K562 (cell line): ENCODE results near the gene EXOC3L2. TPM values are rescaled to one million over a fixed set of nuclear protein-coding genes. Genes with fewer than 3 reads are reported as not detected.
A peak's percentile ranks its signal among the peaks of the same experiment; 100 is the strongest.

Experiments used
- ATAC-seq: fragments of 200-7000 bp; cut with Tn5 transposase; 3 replicates; pipeline ENCODE4 v1.9.1; 2020; ENCODE audit warnings: moderate library complexity
- BruUV-seq: library from RNA; stranded (reverse); fragments of 400-500 nt; replicated peaks from 2 replicates; lab custom pipeline; 2021; lab: Mats Ljungman, UMichigan
- CTCF ChIA-PET: fragments of 300-600 bp; formaldehyde crosslinking; extraction: SDS; loops from one replicate; lab custom pipeline; 2021; ENCODE audit warnings: low intra/inter-chr PET ratio; lab: Yijun Ruan, JAX
- POLR2A ChIA-PET: fragments of 300-600, 350-650 bp; sonication (Branson Sonifier 250); formaldehyde crosslinking; extraction: SDS; loops from one replicate; lab custom pipeline; 2021; ENCODE audit warnings: antibody characterized with exemption, inconsistent platforms; lab: Yijun Ruan, JAX
- DNase-seq, 4 experiments: peaks; one replicate each; pipeline versions ENCODE4 v3.0.0 to v3.0.0-alpha.2; 2011 to 2018; ENCODE audit warnings: low spot score in 3 of 4, mixed read lengths in 3 of 4; ENCODE audit errors: extremely low read depth in 1 of 4
- FAIRE-seq: peaks from 2 replicates; lab custom pipeline; 2011; peaks lifted over from hg19 to GRCh38; lab: Jason Lieb, UNC
- H2AFZ ChIP-seq: 2 replicates; pipeline ENCODE4 v1.6.0; 2011; ENCODE audit warnings: low read depth, low read length, control low read depth, inconsistent platforms
- H3K27ac ChIP-seq: fragments of 200-600 bp; 3 replicates; pipeline ENCODE4 v1.8.0; 2011; ENCODE audit warnings: low read depth, mild to moderate bottlenecking, control low read depth, inconsistent platforms, low read length, moderate library complexity, mixed read lengths; ENCODE audit errors: extremely low read depth
- H3K27me3 ChIP-seq, 2 experiments: fragments of 300-600 bp in 1 of 2; 2 replicates in 1 of 2; 3 replicates in 1 of 2; pipeline versions ENCODE4 v1.6.0 to v1.8.0; 2011; ENCODE audit warnings: inconsistent platforms in 2 of 2, low read length in 2 of 2, mild to moderate bottlenecking in 1 of 2, mixed read lengths in 1 of 2, moderate library complexity in 1 of 2; ENCODE audit not compliant: control insufficient read depth in 2 of 2, insufficient read depth in 2 of 2
- H3K36me3 ChIP-seq: fragments of 300-600 bp; 3 replicates; pipeline ENCODE4 v1.8.0; 2011; ENCODE audit warnings: mild to moderate bottlenecking, low read length, inconsistent platforms; ENCODE audit not compliant: control insufficient read depth, insufficient read depth
- H3K4me1 ChIP-seq, 2 experiments: fragments of 200-600 bp in 1 of 2; replicated peaks in 1 of 2; 2 replicates in 1 of 2; 3 replicates in 1 of 2; pipeline versions ENCODE4 v1.5.1 to v1.8.0; 2011; ENCODE audit warnings: inconsistent platforms in 2 of 2, low read length in 2 of 2, mild to moderate bottlenecking in 1 of 2, mixed read lengths in 1 of 2, moderate library complexity in 1 of 2; ENCODE audit not compliant: control insufficient read depth in 2 of 2, insufficient read depth in 2 of 2
- H3K4me2 ChIP-seq: 2 replicates; pipeline ENCODE4 v1.6.1; 2011; ENCODE audit warnings: low read length, control low read depth, inconsistent platforms, mixed read lengths; ENCODE audit not compliant: insufficient read depth
- H3K4me3 ChIP-seq: fragments of 200-600 bp; sonication (generic), shearing (Covaris generic); 2 replicates; pipeline ENCODE4 v1.5.1; 2016; ENCODE audit warnings: control low read depth, inconsistent platforms
- H3K79me2 ChIP-seq: fragments of 200-600 bp; 3 replicates; pipeline ENCODE4 v1.8.0; 2011; ENCODE audit warnings: low read length, inconsistent platforms; ENCODE audit not compliant: control insufficient read depth, insufficient read depth
- H3K9ac ChIP-seq, 2 experiments: 2 replicates each; pipeline versions ENCODE4 v1.6.0 to v1.6.1; 2011; ENCODE audit warnings: low read depth in 2 of 2, low read length in 2 of 2, control low read depth in 1 of 2, inconsistent platforms in 1 of 2, mild to moderate bottlenecking in 1 of 2, mixed read lengths in 1 of 2; ENCODE audit not compliant: insufficient read depth in 1 of 2
- H3K9me1 ChIP-seq: one replicate; pipeline ENCODE4 v1.6.0; 2011; ENCODE audit warnings: inconsistent platforms, mild to moderate bottlenecking, low read length, moderate library complexity; ENCODE audit not compliant: control insufficient read depth, insufficient read depth
- H3K9me3 ChIP-seq: replicated peaks from 2 replicates; pipeline ENCODE4 v1.5.1; 2011; ENCODE audit warnings: low read depth, low read length, inconsistent platforms; ENCODE audit not compliant: control insufficient read depth, insufficient read depth
- H4K20me1 ChIP-seq: replicated peaks from 2 replicates; pipeline ENCODE4 v1.6.1; 2011; ENCODE audit warnings: low read length, inconsistent platforms, mixed read lengths; ENCODE audit not compliant: control insufficient read depth, insufficient read depth
- MCM5 ChIP-seq: fragments of 450-650 bp; IDR thresholded peaks from 2 replicates; pipeline ENCODE4 v1.6.1; 2016; ENCODE audit warnings: low read depth
- ZFP36 ChIP-seq: fragments of 150-350 bp; IDR thresholded peaks from 2 replicates; pipeline ENCODE4 v1.6.1; 2018; ENCODE audit warnings: low read length, low read depth; ENCODE audit not compliant: partially characterized antibody
- WGBS: fragments of 100-300 bp; shearing (Covaris generic); methylation state at CpG from one replicate; pipeline ENCODE4 v1.1.6; 2016; ENCODE audit warnings: low coverage, mixed read lengths; ENCODE audit not compliant: insufficient coverage; ENCODE audit errors: missing lambda C conversion rate; 5-methylcytosine and 5-hydroxymethylcytosine counted together
- in situ Hi-C: fragments of 300-500 bp; cut with MboI; formaldehyde crosslinking; loops from 4 replicates; pipeline ENCODE4 v1.15.0; 2018; ENCODE audit warnings: inconsistent platforms, mixed read lengths
- intact Hi-C: fragments of 100-400 bp; cut with micrococcal nuclease; formaldehyde crosslinking; loops from 2 replicates; pipeline ENCODE4 v1.14.2; 2022
- polyA plus RNA-seq, 8 experiments: library from polyadenylated mRNA; depleted of rRNA in 4 of 8; stranded (reverse) in 5 of 8; unstranded in 3 of 8; fragments of >200 nt; fragmentation: Nextera tagmentation in 2 of 8; fragmentation: Illumina TruSeq in 1 of 8; extraction: Ambion mirVana in 2 of 8; extraction: Trizol in 1 of 8; gene quantifications; 2 replicates each; pipeline versions ENCODE4 v1.2.1 to v1.2.3, GENCODE V29; 2011 to 2014; ENCODE audit warnings: inconsistent platforms in 1 of 8, missing spikeins in 1 of 8
- total RNA-seq, 7 experiments: library from RNA; depleted of rRNA in 6 of 7; stranded (reverse); fragments of >200 nt in 6 of 7; fragmentation: Illumina TruSeq in 2 of 7; extraction: Trizol in 2 of 7; gene quantifications; 2 replicates each; pipeline versions ENCODE4 v1.2.1 to v1.2.3, GENCODE V29; 2011 to 2021; ENCODE audit warnings: low replicate concordance in 1 of 7
- TF ChIP-seq, protein P1 (sequence below): fragments of 450-650 bp; formaldehyde crosslinking; IDR thresholded peaks from 2 replicates; pipeline ENCODE4 v1.4.0; 2020; ENCODE audit warnings: mild to moderate bottlenecking, moderate library complexity
- TF ChIP-seq, protein P2 (sequence below), 2 experiments: fragments of 450-650 bp; formaldehyde crosslinking in 1 of 2; IDR thresholded peaks; 2 replicates each; pipeline versions ENCODE4 v1.4.0 to v1.6.1; 2014 to 2020; ENCODE audit warnings: mild to moderate bottlenecking in 2 of 2, borderline replicate concordance in 1 of 2, low read depth in 1 of 2

The EXOC3L2 gene
- total and polyA plus RNA-seq, 9 of the 15 experiments (the other 6 are each of a cell fraction or from before 2014, with no cell fraction given): 0.31 to 19.0 (median 2.4) TPM

DNA sequence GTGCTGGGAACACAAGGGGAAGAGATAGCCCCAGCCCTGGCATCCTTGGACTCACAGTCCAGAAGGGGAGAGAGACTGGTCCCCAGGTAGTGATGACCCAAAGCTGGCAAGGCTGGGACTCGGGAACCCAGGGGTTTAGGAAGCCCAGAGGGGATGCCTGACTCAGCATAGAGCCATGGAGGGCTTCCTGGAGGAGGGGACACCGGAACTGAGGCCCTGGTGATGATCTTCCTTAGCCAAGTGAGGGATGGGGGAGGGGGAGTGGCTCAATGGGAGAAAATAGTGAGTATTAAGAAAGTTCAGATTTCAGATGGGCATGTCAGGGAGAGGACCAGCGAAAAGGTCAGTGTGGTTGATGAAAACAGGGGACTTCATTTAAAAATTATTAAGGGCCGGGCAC, 26.8 kb downstream of the EXOC3L2 start:
- Histone ChIP-seq H3K4me3 (no peak overlapping the region), H3K9me1 (no peaks in the 10 kb centered on the region), H3K9ac (no peak overlapping the region), H3K36me3 (no peaks in the 10 kb centered on the region; the same call in 2 of the 3 replicates), H3K4me1 (peaks cover 11 to 19% of the 10 kb centered on the region in 2 experiments; a peak in 4 of 5 replicates), H3K9me3 (no peaks in the 10 kb centered on the region), H3K4me2 (no peak overlapping the region), H2AFZ (no peak overlapping the region), H3K79me2 (no peaks in the 10 kb centered on the region), H4K20me1 (no peaks in the 10 kb centered on the region), H3K27ac (peak overlapping the region; percentile 38; the same call in 1 of the 3 replicates), H3K27me3 (no peaks in the 10 kb centered on the region)
- ATAC-seq: no peak
- 51% methylated on average over 4 of the region's 4 CpGs for WGBS
- no TSS peak for BruUV-seq
- peak; percentile 91 for TF ChIP-seq ZFP36
- TF ChIP-seq, protein P1, sequence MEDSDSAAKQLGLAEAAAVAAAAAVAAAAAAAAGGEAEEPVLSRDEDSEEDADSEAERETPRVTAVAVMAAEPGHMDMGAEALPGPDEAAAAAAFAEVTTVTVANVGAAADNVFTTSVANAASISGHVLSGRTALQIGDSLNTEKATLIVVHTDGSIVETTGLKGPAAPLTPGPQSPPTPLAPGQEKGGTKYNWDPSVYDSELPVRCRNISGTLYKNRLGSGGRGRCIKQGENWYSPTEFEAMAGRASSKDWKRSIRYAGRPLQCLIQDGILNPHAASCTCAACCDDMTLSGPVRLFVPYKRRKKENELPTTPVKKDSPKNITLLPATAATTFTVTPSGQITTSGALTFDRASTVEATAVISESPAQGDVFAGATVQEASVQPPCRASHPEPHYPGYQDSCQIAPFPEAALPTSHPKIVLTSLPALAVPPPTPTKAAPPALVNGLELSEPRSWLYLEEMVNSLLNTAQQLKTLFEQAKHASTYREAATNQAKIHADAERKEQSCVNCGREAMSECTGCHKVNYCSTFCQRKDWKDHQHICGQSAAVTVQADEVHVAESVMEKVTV: no peak
- in situ Hi-C loops (no loop called here), intact Hi-C loops (no loop called here)
- CTCF ChIA-PET: no interaction called here
- POLR2A ChIA-PET: interaction anchor here (0.7 kb wide), 1 partner anchor 18 kb away, joined by 3 read pairs; no protein-coding TSS in a partner anchor
- peak in 1 of 4 experiments; percentile 11 for DNase-seq
- FAIRE-seq: no peak

DNA sequence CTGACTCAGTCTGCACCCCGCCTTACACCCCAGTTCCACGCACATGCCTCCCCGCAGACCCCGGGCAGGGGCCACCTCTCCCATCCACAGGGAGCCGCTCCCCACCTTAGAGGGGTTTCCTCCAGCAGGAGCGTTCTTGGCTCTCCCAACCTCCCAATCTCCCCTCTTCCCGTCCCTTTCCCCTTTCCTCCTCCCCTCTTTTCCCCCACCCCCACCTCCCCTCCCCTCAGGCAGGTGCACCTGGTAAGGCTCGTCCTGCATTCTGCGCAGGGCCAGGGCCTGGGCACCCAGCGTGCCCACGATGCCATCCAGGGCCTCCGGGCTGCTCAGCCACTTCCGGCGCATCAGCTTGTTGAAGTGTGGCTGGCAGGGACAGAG, 27.3 kb downstream of the EXOC3L2 start:
- Histone ChIP-seq H3K4me2 (no peak overlapping the region), H3K4me1 (peaks cover 11 to 23% of the 10 kb centered on the region in 2 experiments; a peak in 4 of 5 replicates), H4K20me1 (no peaks in the 10 kb centered on the region), H3K36me3 (no peaks in the 10 kb centered on the region; the same call in 2 of the 3 replicates), H3K4me3 (no peak overlapping the region), H3K9ac (no peak overlapping the region), H3K9me3 (no peaks in the 10 kb centered on the region), H3K9me1 (no peaks in the 10 kb centered on the region), H3K27me3 (no peaks in the 10 kb centered on the region), H2AFZ (no peak overlapping the region), H3K79me2 (no peaks in the 10 kb centered on the region), H3K27ac (no peak overlapping the region)
- BruUV-seq: no TSS peak
- CTCF ChIA-PET: no interaction called here
- in situ Hi-C loops: no loop called here
- 82% methylated on average over 7 of the region's 14 CpGs for WGBS
- intact Hi-C loops: no loop called here
- no peak for FAIRE-seq
- ATAC-seq: no peak
- POLR2A ChIA-PET: no interaction called here
- DNase-seq: no peak
- TF ChIP-seq, protein P2, sequence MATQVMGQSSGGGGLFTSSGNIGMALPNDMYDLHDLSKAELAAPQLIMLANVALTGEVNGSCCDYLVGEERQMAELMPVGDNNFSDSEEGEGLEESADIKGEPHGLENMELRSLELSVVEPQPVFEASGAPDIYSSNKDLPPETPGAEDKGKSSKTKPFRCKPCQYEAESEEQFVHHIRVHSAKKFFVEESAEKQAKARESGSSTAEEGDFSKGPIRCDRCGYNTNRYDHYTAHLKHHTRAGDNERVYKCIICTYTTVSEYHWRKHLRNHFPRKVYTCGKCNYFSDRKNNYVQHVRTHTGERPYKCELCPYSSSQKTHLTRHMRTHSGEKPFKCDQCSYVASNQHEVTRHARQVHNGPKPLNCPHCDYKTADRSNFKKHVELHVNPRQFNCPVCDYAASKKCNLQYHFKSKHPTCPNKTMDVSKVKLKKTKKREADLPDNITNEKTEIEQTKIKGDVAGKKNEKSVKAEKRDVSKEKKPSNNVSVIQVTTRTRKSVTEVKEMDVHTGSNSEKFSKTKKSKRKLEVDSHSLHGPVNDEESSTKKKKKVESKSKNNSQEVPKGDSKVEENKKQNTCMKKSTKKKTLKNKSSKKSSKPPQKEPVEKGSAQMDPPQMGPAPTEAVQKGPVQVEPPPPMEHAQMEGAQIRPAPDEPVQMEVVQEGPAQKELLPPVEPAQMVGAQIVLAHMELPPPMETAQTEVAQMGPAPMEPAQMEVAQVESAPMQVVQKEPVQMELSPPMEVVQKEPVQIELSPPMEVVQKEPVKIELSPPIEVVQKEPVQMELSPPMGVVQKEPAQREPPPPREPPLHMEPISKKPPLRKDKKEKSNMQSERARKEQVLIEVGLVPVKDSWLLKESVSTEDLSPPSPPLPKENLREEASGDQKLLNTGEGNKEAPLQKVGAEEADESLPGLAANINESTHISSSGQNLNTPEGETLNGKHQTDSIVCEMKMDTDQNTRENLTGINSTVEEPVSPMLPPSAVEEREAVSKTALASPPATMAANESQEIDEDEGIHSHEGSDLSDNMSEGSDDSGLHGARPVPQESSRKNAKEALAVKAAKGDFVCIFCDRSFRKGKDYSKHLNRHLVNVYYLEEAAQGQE (IDR thresholded peaks at IDR 0.05; ENCODE audit: borderline replicate concordance): no peak
- TF ChIP-seq, protein P2 (CRISPR knock-in tag; IDR thresholded peaks at IDR 0.05; ENCODE audit: low read depth): no peak
- no peak for TF ChIP-seq MCM5
